C4-2B (cell line): ENCODE data around the gene OPA3.

Experiments used
- H3K27ac ChIP-seq: fragments of 450-650 bp; 2 replicates; pipeline ENCODE4 v1.5.1; 2017
- ZFX ChIP-seq: fragments of 450-650 bp; IDR thresholded peaks from 2 replicates; pipeline ENCODE4 v1.6.1; 2017
- TF ChIP-seq, protein P1 (sequence below): fragments of 450-650 bp; conservative IDR thresholded peaks from 2 replicates; pipeline ENCODE4 v1.5.1; 2017; ENCODE audit warnings: mild to moderate bottlenecking

Gene OPA3

DNA sequence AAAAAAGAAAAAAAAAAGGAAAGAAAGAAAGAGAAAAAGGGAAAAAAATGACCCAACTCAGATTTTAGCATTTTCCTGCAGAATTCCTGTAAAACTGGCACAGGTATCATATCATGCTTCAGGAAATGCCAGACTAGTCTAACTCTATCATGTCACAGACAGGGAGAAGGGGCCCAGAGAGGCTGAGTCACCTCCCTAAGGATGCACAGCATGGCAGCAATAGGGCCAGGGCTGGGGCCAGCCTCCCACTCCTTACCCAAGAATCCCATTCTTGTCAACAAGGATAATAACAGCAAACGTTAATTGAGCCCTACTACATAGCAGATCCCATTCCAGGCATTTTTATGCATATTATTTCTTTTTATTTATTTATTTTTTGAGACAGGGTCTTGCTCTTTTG lies 8.9 kb upstream of the OPA3 start:
- no peak overlapping the region for H3K27ac ChIP-seq
- TF ChIP-seq, protein P1, sequence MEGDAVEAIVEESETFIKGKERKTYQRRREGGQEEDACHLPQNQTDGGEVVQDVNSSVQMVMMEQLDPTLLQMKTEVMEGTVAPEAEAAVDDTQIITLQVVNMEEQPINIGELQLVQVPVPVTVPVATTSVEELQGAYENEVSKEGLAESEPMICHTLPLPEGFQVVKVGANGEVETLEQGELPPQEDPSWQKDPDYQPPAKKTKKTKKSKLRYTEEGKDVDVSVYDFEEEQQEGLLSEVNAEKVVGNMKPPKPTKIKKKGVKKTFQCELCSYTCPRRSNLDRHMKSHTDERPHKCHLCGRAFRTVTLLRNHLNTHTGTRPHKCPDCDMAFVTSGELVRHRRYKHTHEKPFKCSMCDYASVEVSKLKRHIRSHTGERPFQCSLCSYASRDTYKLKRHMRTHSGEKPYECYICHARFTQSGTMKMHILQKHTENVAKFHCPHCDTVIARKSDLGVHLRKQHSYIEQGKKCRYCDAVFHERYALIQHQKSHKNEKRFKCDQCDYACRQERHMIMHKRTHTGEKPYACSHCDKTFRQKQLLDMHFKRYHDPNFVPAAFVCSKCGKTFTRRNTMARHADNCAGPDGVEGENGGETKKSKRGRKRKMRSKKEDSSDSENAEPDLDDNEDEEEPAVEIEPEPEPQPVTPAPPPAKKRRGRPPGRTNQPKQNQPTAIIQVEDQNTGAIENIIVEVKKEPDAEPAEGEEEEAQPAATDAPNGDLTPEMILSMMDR: no peak
- TF ChIP-seq ZFX: no peak

DNA sequence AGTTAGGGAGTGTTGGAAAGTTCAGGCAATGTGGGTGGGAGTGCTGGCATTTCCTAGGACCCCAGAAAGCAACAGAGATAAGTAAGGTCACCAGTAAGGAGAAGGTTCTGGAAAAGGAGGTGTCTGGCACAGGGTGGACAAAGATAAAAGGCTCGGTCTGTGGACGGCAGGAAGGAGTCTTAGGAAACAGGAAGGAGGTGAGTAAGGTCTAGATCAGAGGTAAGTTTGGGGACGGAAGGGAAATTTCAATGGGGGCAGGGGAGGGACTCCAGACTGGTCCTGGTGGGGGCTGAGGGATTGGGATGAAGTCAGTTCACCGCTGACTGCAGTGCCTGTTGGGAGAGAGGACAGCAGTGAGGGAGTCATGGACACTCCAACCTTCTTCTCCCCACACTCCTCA lies 7.8 kb upstream of the OPA3 start:
- H3K27ac ChIP-seq: no peak overlapping the region
- no peak for TF ChIP-seq ZFX
- TF ChIP-seq, protein P1: no peak

DNA sequence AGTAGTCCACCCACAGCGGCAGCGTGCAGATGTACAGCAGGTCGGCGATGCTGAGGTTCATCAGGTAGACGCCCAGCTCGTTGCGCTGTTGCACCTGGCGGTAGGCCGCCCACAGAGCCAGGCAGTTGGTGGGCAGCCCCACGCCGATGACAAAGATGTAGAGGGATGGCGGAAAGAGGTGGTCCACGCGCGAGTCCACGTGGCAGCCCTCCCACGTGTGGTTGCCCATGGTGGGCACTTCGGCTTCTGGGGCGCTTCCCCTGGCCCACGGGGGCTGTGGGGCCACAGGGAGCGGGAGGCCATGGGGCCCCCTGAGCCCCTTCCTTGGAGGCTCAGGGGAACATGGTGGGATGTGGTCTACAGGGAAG lies 7.0 kb upstream of the OPA3 start:
- no peak overlapping the region for H3K27ac ChIP-seq
- TF ChIP-seq, protein P1: no peak
- TF ChIP-seq ZFX: no peak

DNA sequence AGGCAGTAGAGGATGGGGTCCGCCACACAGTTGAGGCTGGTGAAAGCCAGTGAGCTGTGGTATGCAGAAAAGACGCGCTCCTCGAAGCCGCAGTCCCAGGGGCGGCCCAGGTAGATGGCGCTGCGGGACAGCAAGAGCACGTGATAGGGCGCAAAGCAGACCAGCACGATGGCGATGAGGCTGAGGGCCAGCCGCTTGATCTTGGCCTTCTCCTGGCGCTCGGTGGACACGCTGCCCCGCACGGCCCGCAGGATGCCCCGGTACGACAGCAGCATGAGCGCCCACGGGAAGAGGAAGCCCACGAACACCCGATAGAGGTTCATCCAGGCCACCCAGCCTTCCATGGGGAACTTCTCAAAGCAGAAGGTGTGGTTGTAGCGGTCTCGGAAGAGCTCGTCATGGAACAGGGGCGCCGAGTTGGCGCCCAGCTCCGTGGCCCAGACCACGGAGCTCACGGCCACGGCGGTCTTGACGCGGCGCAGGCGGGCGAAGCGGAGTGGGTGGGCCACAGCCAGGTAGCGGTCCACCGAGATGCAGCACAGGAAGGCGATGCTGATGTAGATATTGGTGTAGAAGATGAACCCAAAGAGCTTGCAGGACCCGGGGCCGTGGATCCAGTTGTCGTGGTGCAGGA lies 6.5 kb upstream of the OPA3 start:
- peak overlapping the region; percentile 8; the same call in 1 of the 2 replicates for H3K27ac ChIP-seq

DNA sequence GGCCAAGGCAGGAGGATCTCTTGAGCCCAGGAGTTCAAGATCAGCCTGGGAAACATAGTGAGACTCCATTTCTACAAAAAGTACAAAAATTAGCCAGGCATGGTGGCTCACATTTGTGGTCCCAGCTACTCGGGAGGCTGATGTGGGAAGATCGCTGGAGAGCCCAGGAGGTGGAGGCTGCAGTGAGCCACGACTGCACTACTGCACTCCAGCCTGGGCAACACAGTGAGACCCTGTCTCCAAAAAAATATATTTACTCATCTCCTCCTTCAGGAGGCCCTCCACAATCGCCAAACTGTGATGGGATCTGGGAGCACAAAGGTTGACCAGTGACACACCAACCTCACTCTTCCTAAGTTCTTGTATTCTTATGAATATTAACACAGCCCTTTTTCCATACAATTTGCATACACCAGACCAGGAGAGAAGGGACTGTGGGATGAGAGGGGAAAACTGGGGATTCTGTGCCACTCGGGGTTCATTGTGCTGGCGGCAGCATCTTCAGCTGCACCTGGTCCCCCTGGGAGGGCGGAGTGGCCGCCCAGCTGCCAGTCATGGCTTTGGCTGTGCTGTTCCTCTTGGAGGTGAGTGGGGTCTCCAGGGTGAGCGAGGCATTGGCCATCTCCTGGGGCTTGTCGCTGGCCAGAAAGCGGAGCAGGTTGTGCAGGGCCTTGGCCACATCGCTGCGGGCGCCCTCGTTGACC lies 5.8 kb upstream of the OPA3 start:
- H3K27ac ChIP-seq: peak overlapping the region; percentile 8; the same call in 1 of the 2 replicates
- no peak for TF ChIP-seq ZFX
- TF ChIP-seq, protein P1: no peak

More for the DNA sequence above, 6.5 kb upstream of the OPA3 start:
- TF ChIP-seq, protein P1: peak; percentile 68
- TF ChIP-seq ZFX: no peak

DNA sequence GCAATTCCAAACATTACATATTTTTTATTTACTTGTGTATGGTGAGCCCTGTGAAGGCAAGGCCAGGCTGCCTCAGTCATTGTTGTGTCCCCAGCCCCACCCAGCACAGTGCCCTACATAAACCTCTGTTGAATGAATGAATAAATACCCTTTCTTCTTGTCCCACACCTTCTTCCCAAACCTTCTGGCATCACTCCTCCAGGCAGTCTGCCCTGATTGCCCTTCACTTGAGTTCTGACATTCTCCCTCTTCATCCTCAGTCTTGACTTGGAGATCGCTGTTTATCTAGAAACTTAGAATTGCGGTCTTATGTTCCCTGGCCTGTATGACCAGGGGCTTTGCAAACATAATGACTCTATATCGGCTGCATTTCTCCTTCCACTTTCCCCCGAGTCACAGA lies 5.2 kb upstream of the OPA3 start:
- TF ChIP-seq, protein P1: no peak
- TF ChIP-seq ZFX: no peak
- H3K27ac ChIP-seq: no peak overlapping the region

DNA sequence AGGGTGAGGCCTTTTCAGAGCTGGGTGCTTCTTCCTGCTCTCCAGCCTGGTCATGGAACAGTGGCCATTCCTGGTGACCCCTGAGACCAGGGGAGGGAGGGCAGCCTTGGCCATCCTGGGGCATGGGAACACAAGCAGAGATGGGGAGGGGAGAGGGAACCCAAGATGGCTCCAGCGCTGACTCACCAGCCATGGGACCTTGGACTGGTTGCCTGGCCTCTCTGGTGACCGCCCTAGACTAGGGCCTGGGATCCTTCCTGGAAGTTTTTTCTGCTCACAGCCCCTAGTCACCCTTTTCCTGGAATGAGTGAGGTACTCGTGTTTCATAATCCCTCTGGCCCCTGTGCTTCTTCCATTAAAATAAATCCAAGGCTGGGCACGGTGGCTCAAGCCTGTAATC lies 3.3 kb upstream of the OPA3 start:
- TF ChIP-seq, protein P1: no peak
- TF ChIP-seq ZFX: no peak
- H3K27ac ChIP-seq: no peak overlapping the region
